Liver (tissue), 9 donors: ENCODE data around the gene MYBPHL. TPM values are rescaled to one million over a fixed set of nuclear protein-coding genes. Genes with fewer than 3 reads are reported as not detected.

Source experiments
- DNase-seq: peaks from one replicate; pipeline ENCODE4 v3.0.0-alpha.2; 2017; ENCODE audit warnings: low spot score
- H3K27ac ChIP-seq, 2 donors: one replicate each; pipeline ENCODE4 v1.7.0; 2013; ENCODE audit warnings: inconsistent platforms in 2 of 2, low read length in 2 of 2, control low read depth in 1 of 2, low read depth in 1 of 2, mild to moderate bottlenecking in 1 of 2
- H3K27me3 ChIP-seq, 4 donors: one replicate each; pipeline versions ENCODE4 v1.6.1 to v1.7.0; 2013; ENCODE audit warnings: low read length in 3 of 4, inconsistent platforms in 1 of 4, mild to moderate bottlenecking in 1 of 4, moderate library complexity in 1 of 4; ENCODE audit not compliant: control insufficient read depth in 4 of 4, insufficient read depth in 4 of 4
- H3K36me3 ChIP-seq, 4 donors: one replicate each; pipeline versions ENCODE4 v1.6.1 to v1.7.0; 2013; ENCODE audit warnings: low read length in 3 of 4, mild to moderate bottlenecking in 3 of 4, low read depth in 1 of 4, moderate library complexity in 1 of 4; ENCODE audit not compliant: control insufficient read depth in 4 of 4, insufficient read depth in 3 of 4
- H3K4me1 ChIP-seq, 4 donors: one replicate each; pipeline versions ENCODE4 v1.6.1 to v1.7.0; 2013; ENCODE audit warnings: low read length in 3 of 4, mild to moderate bottlenecking in 3 of 4, moderate library complexity in 1 of 4; ENCODE audit not compliant: control insufficient read depth in 4 of 4, insufficient read depth in 4 of 4
- H3K4me3 ChIP-seq, 3 donors: one replicate each; pipeline versions ENCODE4 v1.6.1 to v1.7.0; 2013; ENCODE audit warnings: low read length in 3 of 3, control low read depth in 1 of 3, low read depth in 1 of 3, mild to moderate bottlenecking in 1 of 3
- H3K9ac ChIP-seq, 2 donors: one replicate each; pipeline ENCODE4 v1.7.0; 2013; ENCODE audit warnings: low read length in 2 of 2, mild to moderate bottlenecking in 2 of 2, moderate library complexity in 2 of 2, control low read depth in 1 of 2, low read depth in 1 of 2
- H3K9me3 ChIP-seq, 4 donors: one replicate each; pipeline versions ENCODE4 v1.6.1 to v1.7.0; 2013; ENCODE audit warnings: low read length in 3 of 4; ENCODE audit not compliant: control insufficient read depth in 4 of 4
- FOXA2 ChIP-seq: IDR thresholded peaks from 2 replicates; pipeline ENCODE4 v1.6.1; 2016; ENCODE audit warnings: antibody characterized with exemption
- GABPA ChIP-seq, 2 donors: IDR thresholded peaks in 1 of 2; conservative IDR thresholded peaks in 1 of 2; 2 replicates each; pipeline ENCODE4 v1.6.1; 2016; ENCODE audit warnings: antibody characterized with exemption in 2 of 2, mild to moderate bottlenecking in 1 of 2, moderate library complexity in 1 of 2
- HNF4G ChIP-seq: IDR thresholded peaks from 2 replicates; pipeline ENCODE4 v1.6.1; 2016; ENCODE audit warnings: antibody characterized with exemption
- RAD21 ChIP-seq, 2 donors: IDR thresholded peaks; 2 replicates each; pipeline ENCODE4 v1.6.1; 2016; ENCODE audit warnings: antibody characterized with exemption in 2 of 2, mild to moderate bottlenecking in 2 of 2
- REST ChIP-seq: IDR thresholded peaks from 2 replicates; pipeline ENCODE4 v1.6.1; 2016; ENCODE audit warnings: antibody characterized with exemption, mild to moderate bottlenecking
- RXRA ChIP-seq, 2 donors: IDR thresholded peaks; 2 replicates each; pipeline ENCODE4 v1.6.1; 2017 to 2018; ENCODE audit warnings: antibody characterized with exemption in 2 of 2, mild to moderate bottlenecking in 1 of 2
- SP1 ChIP-seq: IDR thresholded peaks from 2 replicates; pipeline ENCODE4 v1.6.1; 2018; ENCODE audit warnings: antibody characterized with exemption, mild to moderate bottlenecking
- ZBTB33 ChIP-seq: IDR thresholded peaks from 2 replicates; pipeline ENCODE4 v1.6.1; 2016; ENCODE audit warnings: antibody characterized with exemption
- WGBS: extraction: QIAGEN DNeasy Blood & Tissue Kit; methylation state at CpG from one replicate; pipeline ENCODE4 v1.1.7; 2013; 5-methylcytosine and 5-hydroxymethylcytosine counted together
- polyA plus RNA-seq, 2 donors: library from polyadenylated mRNA; stranded (reverse) in 1 of 2; unstranded in 1 of 2; fragments of 200-250 nt in 1 of 2; fragments of >200 nt in 1 of 2; fragmentation: Nextera tagmentation in 1 of 2; extraction: Ambion mirVana in 1 of 2; gene quantifications; one replicate each; pipeline versions ENCODE4 v1.2.1 to v1.2.3, GENCODE V29; 2013 to 2015
- total RNA-seq, 2 donors: library from RNA; depleted of rRNA; stranded (reverse); fragments of >200 nt; gene quantifications; one replicate each; pipeline ENCODE4 v1.2.3, GENCODE V29; 2014
- TF ChIP-seq, protein P1 (sequence below): fragments of 150-350 bp; IDR thresholded peaks from 2 replicates; pipeline ENCODE4 v1.5.1; 2017; ENCODE audit warnings: improper control_type of control experiment, low read depth, low read length; ENCODE audit not compliant: missing input control
- donor health status: healthy.
- donor health status: healthy.
- donor health status: healthy.
- donor health status: healthy.
- donor health status: healthy.

The MYBPHL gene
- total and polyA plus RNA-seq, 4 donors: not detected

GRCh38 chr1:109250454-109251276 lies 56.1 kb downstream of the MYBPHL start:
- Histone ChIP-seq H3K36me3 (no peaks in the 10 kb centered on the region), H3K9ac (no peak overlapping the region), H3K9me3 (no peaks in the 10 kb centered on the region), H3K27me3 (no peaks in the 10 kb centered on the region), H3K4me3 (no peak overlapping the region), H3K4me1 (peaks cover 2 to 9% (median 5%) of the 10 kb centered on the region in 4 donors), H3K27ac (no peak overlapping the region)
- whole genome bisulfite sequencing: 91% methylated on average over 33 of the region's 33 CpGs
- no peak for DNase-seq
- no peak for TF ChIP-seq ZBTB33

DNA sequence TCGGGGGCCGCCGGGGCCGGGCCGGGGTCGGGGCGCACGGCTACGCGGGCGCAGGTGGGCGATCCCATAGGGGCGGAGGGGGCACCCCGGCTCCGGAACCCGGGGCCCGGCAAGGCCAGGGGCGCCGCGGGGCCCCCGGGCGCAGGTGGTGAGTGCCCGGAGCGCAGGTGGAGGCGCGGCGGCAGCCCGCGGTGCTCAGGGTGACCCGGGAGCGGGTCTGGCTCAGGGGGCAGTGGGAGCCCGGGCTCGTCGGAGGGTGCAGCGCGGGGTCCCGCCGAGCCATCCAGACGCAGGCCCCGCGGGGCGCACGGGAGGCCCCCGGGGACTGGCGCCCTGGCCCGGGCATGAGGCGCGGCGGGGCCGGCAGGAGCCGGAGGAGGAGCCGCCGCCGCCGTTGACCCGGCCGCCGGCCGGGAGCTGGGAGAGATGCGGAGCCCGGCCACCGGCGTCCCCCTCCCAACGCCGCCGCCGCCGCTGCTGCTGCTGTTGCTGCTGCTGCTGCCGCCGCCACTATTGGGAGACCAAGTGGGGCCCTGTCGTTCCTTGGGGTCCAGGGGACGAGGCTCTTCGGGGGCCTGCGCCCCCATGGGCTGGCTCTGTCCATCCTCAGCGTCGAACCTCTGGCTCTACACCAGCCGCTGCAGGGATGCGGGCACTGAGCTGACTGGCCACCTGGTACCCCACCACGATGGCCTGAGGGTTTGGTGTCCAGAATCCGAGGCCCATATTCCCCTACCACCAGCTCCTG lies 57.0 kb downstream of the MYBPHL start:
- peaks cover 2 to 9% (median 5%) of the 10 kb centered on the region in 4 donors for H3K4me1 ChIP-seq
- H3K4me3 ChIP-seq: peak overlapping the region in 2 of 3 donors; percentile 31 to 73
- no peaks in the 10 kb centered on the region for H3K9me3 ChIP-seq
- 3% methylated on average over 80 of the region's 80 CpGs for WGBS
- TF ChIP-seq RXRA (IDR thresholded peaks at IDR 0.05) (no peak), FOXA2 (no peak), HNF4G (no peak), SP1 (no peak), GABPA (IDR thresholded peaks at IDR 0.05 in 1 of 2, conservative IDR thresholded peaks at IDR 0.05 in 1 of 2) (no peak)
- TF ChIP-seq, protein P1, sequence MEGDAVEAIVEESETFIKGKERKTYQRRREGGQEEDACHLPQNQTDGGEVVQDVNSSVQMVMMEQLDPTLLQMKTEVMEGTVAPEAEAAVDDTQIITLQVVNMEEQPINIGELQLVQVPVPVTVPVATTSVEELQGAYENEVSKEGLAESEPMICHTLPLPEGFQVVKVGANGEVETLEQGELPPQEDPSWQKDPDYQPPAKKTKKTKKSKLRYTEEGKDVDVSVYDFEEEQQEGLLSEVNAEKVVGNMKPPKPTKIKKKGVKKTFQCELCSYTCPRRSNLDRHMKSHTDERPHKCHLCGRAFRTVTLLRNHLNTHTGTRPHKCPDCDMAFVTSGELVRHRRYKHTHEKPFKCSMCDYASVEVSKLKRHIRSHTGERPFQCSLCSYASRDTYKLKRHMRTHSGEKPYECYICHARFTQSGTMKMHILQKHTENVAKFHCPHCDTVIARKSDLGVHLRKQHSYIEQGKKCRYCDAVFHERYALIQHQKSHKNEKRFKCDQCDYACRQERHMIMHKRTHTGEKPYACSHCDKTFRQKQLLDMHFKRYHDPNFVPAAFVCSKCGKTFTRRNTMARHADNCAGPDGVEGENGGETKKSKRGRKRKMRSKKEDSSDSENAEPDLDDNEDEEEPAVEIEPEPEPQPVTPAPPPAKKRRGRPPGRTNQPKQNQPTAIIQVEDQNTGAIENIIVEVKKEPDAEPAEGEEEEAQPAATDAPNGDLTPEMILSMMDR: no peak
- no peak for DNase-seq
- H3K9ac ChIP-seq: no peak overlapping the region
- H3K36me3 ChIP-seq: no peaks in the 10 kb centered on the region
- H3K27ac ChIP-seq: no peak overlapping the region
- H3K27me3 ChIP-seq: no peaks in the 10 kb centered on the region

DNA sequence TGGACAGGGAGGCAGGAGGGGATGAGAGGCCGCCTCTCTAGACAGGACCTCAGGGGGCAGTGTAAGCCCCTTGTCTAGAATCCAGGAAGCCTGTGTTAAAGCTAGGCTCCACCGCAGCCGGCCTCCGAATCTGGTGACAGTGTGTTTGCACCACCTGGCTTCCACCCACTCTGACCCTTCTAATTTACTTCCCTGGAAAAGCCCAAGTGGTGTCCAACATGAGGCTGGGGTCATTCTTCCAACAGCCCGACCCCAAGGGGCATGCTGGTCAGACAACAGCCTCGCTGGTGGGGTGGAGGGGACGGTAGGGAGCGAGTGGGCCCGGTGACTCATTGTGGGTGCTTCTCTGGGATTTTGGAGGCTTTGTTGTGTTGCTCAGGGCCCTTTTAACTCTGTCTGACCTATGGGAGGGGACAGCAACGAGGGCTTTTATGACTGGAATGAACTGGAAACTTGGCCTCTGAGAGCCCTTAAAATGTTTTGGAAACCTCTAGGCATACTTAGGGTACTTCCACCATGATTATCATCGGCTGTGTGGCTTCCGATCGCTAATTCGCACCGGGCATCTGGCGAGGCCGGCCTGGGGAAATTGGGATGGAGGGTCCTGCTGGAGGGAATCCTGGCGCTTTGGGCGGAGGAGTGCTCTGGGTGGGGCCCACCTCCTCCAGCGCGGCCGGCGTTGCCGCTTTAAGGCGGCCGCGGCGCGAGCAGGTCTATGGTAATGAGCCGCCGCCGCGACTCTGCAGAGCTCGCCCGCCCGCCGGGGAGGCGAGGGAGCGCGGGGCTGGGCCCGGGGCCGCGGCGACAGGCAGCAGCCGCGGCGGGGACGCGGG lies 57.8 kb downstream of the MYBPHL start, which contains the start of gene CELSR2:
Gene CELSR2, plus strand, starts transcription at position 743 of the 833 bp plus-strand sequence. CDS start 541 bp downstream, outside the sequence.
- Histone ChIP-seq H3K9ac (no peak within 1 kb of the TSS), H3K27me3 (no peaks in the 10 kb centered on the region), H3K4me3 (peak within 1 kb of the TSS in 2 of 3 donors; percentile 31 to 73), H3K9me3 (no peaks in the 10 kb centered on the region), H3K27ac (no peak within 1 kb of the TSS), H3K4me1 (peaks cover 2 to 9% (median 5%) of the 10 kb centered on the region in 4 donors), H3K36me3 (no peaks in the 10 kb centered on the region)
- DNase-seq: peak; percentile 73
- 16% methylated on average over 49 of the region's 49 CpGs for WGBS
- TF ChIP-seq REST (no peak), RAD21 (IDR thresholded peaks at IDR 0.05) (no peak)
- TF ChIP-seq, protein P1: no peak
